CD8-positive, alpha-beta memory T cell (primary cell): Measurements from ENCODE around the gene BRD4. TPM values are rescaled to one million over a fixed set of nuclear protein-coding genes. Genes with fewer than 3 reads are reported as not detected.

Source experiments
- CTCF ChIA-PET: fragments of 350-600 bp; sonication (Branson Sonifier 250); formaldehyde crosslinking; loops from one replicate; lab custom pipeline; 2021; ENCODE audit warnings: antibody characterized with exemption; lab: Charles Lee
- POLR2A ChIA-PET: fragments of 350-600 bp; sonication (Branson Sonifier 250); formaldehyde crosslinking; loops from one replicate; lab custom pipeline; 2021; ENCODE audit warnings: antibody characterized with exemption; lab: Charles Lee
- DNase-seq, 5 donors: peaks; one replicate each; pipeline versions ENCODE4 v3.0.0 to v3.0.0-alpha.2; 2020 to 2022; ENCODE audit warnings: mixed read lengths in 1 of 5
- H3K27ac ChIP-seq: one replicate; pipeline ENCODE4 v1.7.0; 2013; ENCODE audit warnings: low read depth, mild to moderate bottlenecking, low read length, moderate library complexity
- H3K27me3 ChIP-seq: 2 replicates; pipeline ENCODE4 v1.7.0; 2013; ENCODE audit warnings: low read length, mild to moderate bottlenecking; ENCODE audit not compliant: insufficient read depth, poor library complexity, severe bottlenecking
- H3K36me3 ChIP-seq: 2 replicates; pipeline ENCODE4 v1.7.0; 2013; ENCODE audit warnings: mild to moderate bottlenecking, low read length, moderate library complexity; ENCODE audit not compliant: insufficient read depth
- H3K4me1 ChIP-seq: 2 replicates; pipeline ENCODE4 v1.7.0; 2013; ENCODE audit warnings: mild to moderate bottlenecking, low read length, moderate library complexity; ENCODE audit not compliant: insufficient read depth
- H3K4me3 ChIP-seq: 2 replicates; pipeline ENCODE4 v1.7.0; 2013; ENCODE audit warnings: mild to moderate bottlenecking, low read length
- H3K9me3 ChIP-seq: 2 replicates; pipeline ENCODE4 v1.7.0; 2013; ENCODE audit warnings: mild to moderate bottlenecking, low read length
- H3K27ac Mint-ChIP-seq, 8 donors: one replicate each; pipeline ENCODE4 v1.8.0; 2020 to 2021; ENCODE audit warnings: mixed read lengths in 8 of 8, mild to moderate bottlenecking in 6 of 8, inconsistent platforms in 3 of 8, moderate library complexity in 3 of 8
- H3K27me3 Mint-ChIP-seq, 2 donors: one replicate each; pipeline ENCODE4 v1.8.0; 2020 to 2021; ENCODE audit warnings: mixed read lengths in 2 of 2, mild to moderate bottlenecking in 1 of 2, moderate library complexity in 1 of 2
- H3K36me3 Mint-ChIP-seq, 3 donors: one replicate each; pipeline ENCODE4 v1.8.0; 2020 to 2021; ENCODE audit warnings: mixed read lengths in 3 of 3, inconsistent platforms in 1 of 3, mild to moderate bottlenecking in 1 of 3
- H3K4me1 Mint-ChIP-seq, 3 donors: one replicate each; pipeline ENCODE4 v1.8.0; 2020 to 2021; ENCODE audit warnings: mixed read lengths in 3 of 3, inconsistent platforms in 1 of 3, mild to moderate bottlenecking in 1 of 3
- H3K4me3 Mint-ChIP-seq, 7 donors: one replicate each; pipeline ENCODE4 v1.8.0; 2020 to 2021; ENCODE audit warnings: mixed read lengths in 7 of 7, mild to moderate bottlenecking in 6 of 7, moderate library complexity in 4 of 7, inconsistent platforms in 2 of 7
- H3K9me3 Mint-ChIP-seq, 5 donors: one replicate each; pipeline ENCODE4 v1.8.0; 2020 to 2022; ENCODE audit warnings: mixed read lengths in 5 of 5, mild to moderate bottlenecking in 3 of 5, moderate library complexity in 2 of 5, inconsistent platforms in 1 of 5
- polyA plus RNA-seq: library from polyadenylated mRNA; unstranded; fragments of 300-500 nt; fragmentation: Illumina TruSeq; gene quantifications from one replicate; pipeline ENCODE4 v1.2.3, GENCODE V29; 2021
- total RNA-seq, 2 experiments: library from RNA; stranded (reverse); gene quantifications; one replicate each; pipeline ENCODE4 v1.2.3, GENCODE V29; 2021

BRD4 gene
- total and polyA plus RNA-seq, 3 experiments from 2014 or later: 35.3 to 109 (median 101) TPM

DNA sequence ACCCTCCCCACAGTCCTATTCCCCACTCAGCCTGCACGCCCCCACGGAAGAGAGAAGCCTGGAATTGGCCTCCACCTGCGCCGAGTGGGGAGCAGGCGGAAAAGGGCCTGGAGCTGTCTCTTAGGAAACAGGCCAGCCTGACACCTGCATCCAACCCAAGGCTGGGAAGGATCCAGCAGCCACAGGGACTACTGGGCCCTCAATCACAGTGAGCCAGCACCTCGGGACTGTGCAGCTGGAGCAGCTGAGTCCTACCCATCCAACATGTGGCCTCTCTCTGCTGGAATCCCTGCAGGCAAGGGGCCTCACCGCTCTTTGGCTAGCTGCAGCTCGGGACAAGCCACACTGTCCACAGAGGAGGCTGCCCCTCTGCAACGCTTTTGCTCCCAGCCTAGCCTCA lies 91.8 kb downstream of the BRD4 start:
- Histone ChIP-seq H3K27me3 (no peaks in the 10 kb centered on the region), H3K27ac (no peak overlapping the region), H3K4me3 (no peak overlapping the region), H3K36me3 (peaks cover 42% of the 10 kb centered on the region), H3K9me3 (no peaks in the 10 kb centered on the region), H3K4me1 (no peaks in the 10 kb centered on the region)
- POLR2A ChIA-PET: no interaction called here
- H3K9me3 Mint-ChIP-seq: no peaks in the 10 kb centered on the region
- no peaks in the 10 kb centered on the region for H3K27me3 Mint-ChIP-seq
- no peak overlapping the region for H3K4me3 Mint-ChIP-seq
- peaks cover 12 to 85% (median 19%) of the 10 kb centered on the region in 3 donors for H3K36me3 Mint-ChIP-seq
- H3K4me1 Mint-ChIP-seq: peaks cover 0 to 3% (median 0%) of the 10 kb centered on the region in 3 donors
- H3K27ac Mint-ChIP-seq: no peak overlapping the region
- CTCF ChIA-PET: no interaction called here
- DNase-seq: no peak

DNA sequence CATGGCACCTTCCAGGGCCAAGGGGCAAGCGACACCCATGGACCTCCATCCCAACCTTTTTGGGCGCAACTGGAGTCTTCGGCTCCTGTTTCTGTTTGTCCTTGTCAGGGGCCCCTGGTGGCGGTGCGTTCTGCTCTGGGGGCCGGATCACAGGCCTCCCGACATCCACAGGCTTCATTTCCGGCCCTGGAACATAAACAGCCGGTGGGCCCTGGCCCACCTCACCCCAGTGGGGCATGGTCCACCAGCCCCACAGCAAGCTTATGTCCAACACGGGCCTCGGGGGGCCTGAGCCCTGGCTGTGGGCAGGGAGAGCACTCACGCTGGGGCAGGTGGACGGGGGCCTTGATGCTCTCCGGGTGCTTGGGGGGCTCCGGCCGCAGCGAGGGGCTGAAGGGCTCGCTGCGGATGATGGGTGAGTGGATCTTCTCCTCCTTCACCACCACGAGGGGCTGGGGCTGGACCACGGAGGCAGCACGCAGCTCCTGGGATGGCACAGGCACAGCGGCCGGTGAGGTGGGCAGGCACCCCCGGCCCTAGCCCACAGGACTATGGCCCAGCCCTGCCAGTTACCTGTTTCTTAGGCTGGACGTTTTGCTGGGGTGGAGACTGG lies 92.9 kb downstream of the BRD4 start:
- Mint-ChIP-seq H3K27ac (no peak overlapping the region), H3K4me1 (peaks cover 3 to 6% (median 3%) of the 10 kb centered on the region in 3 donors), H3K27me3 (peaks cover 2 to 3% of the 10 kb centered on the region in 2 donors), H3K4me3 (peak overlapping the region in 1 of 7 donors; percentile 74), H3K9me3 (no peaks in the 10 kb centered on the region), H3K36me3 (peaks cover 12 to 76% (median 19%) of the 10 kb centered on the region in 3 donors)
- DNase-seq: no peak
- ChIA-PET POLR2A (no interaction called here), CTCF (no interaction called here)
- Histone ChIP-seq H3K4me1 (no peaks in the 10 kb centered on the region), H3K36me3 (peaks cover 34% of the 10 kb centered on the region), H3K4me3 (no peak overlapping the region), H3K9me3 (no peaks in the 10 kb centered on the region), H3K27me3 (no peaks in the 10 kb centered on the region), H3K27ac (no peak overlapping the region)

DNA sequence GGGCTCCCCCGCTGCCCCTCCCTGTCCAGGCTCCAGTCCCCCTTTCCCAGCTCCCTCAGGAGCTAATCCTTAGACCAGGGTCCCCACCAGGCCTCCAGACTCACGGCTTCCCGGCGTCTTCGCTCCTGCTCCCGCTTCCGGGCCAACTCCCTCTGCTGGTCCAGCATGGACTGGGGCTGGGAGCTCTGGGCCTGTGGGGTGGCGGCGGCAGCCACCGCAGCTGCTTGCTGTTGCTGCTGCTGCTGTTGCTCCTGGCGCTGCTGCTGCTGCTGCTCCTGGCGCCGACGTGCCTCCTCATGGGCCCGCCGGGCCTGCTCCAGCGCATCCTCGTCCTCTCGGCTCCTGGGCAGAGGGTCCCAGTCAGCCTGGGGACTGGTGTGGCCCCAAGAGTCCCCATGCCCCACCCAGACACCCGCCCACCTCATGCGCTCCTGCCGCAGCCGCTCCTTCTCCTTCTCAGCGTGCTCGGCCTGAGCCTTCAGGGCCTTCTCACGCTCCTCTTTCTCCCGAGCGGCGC lies 93.6 kb downstream of the BRD4 start:
- CTCF ChIA-PET: no interaction called here
- Mint-ChIP-seq H3K4me3 (no peak overlapping the region), H3K4me1 (peaks cover 7 to 9% (median 7%) of the 10 kb centered on the region in 3 donors), H3K27ac (no peak overlapping the region), H3K9me3 (no peaks in the 10 kb centered on the region), H3K36me3 (peaks cover 9 to 70% (median 17%) of the 10 kb centered on the region in 3 donors), H3K27me3 (peaks cover 3 to 8% of the 10 kb centered on the region in 2 donors)
- H3K27me3 ChIP-seq: no peaks in the 10 kb centered on the region
- H3K27ac ChIP-seq: no peak overlapping the region
- H3K4me1 ChIP-seq: no peaks in the 10 kb centered on the region
- DNase-seq: no peak
- peaks cover 29% of the 10 kb centered on the region for H3K36me3 ChIP-seq
- no peak overlapping the region for H3K4me3 ChIP-seq
- no peaks in the 10 kb centered on the region for H3K9me3 ChIP-seq
- POLR2A ChIA-PET: no interaction called here

DNA sequence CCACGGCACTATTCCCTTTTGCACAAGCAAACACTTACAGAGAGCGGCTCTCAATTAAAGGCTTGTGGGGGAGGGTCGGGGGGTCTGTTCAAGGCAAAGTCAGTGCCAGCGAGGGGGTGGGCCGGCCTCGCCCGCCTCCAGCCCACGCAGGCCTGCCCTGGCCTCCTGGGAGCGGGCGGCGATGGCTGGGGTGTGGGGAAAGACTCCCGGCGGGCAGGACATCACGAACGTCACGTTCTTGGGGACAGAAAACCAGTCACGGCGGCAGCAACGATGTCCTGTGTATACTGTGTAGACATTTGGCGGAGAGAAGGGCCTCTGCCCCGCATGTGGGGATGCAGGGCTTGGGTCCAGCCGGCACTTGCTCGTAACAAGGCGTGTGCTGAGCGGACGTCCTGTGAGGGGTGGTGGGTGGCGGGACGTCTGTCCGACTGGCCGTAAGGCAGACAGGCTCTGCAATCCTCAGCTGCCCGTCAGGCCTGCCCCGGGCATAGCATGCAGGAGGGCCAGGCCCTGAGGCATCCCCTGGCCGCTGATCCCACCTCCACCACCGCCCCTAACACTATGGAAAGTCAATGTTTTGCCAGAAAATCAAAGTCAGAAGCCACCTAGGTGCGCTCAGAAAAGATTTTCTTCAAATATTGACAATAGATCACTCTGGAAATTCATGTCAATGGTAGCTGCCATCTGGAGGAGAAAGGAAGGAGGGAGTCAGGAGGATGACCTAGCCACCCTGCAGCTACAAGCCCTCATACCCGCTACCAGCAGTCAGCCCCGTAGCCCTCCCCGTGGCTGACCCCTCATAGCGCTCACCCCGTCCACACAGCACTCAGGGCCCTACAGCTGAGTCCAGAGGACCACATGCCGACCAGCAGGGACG lies 94.3 kb downstream of the BRD4 start:
- Mint-ChIP-seq H3K27me3 (peaks cover 7 to 8% of the 10 kb centered on the region in 2 donors), H3K4me1 (peaks cover 7 to 9% (median 7%) of the 10 kb centered on the region in 3 donors), H3K27ac (no peak overlapping the region), H3K36me3 (peaks cover 7 to 66% (median 15%) of the 10 kb centered on the region in 3 donors), H3K9me3 (no peaks in the 10 kb centered on the region), H3K4me3 (no peak overlapping the region)
- H3K4me3 ChIP-seq: no peak overlapping the region
- H3K9me3 ChIP-seq: no peaks in the 10 kb centered on the region
- CTCF ChIA-PET: no interaction called here
- no peak for DNase-seq
- no peak overlapping the region for H3K27ac ChIP-seq
- peaks cover 25% of the 10 kb centered on the region for H3K36me3 ChIP-seq
- POLR2A ChIA-PET: no interaction called here
- no peaks in the 10 kb centered on the region for H3K27me3 ChIP-seq
- H3K4me1 ChIP-seq: no peaks in the 10 kb centered on the region

DNA sequence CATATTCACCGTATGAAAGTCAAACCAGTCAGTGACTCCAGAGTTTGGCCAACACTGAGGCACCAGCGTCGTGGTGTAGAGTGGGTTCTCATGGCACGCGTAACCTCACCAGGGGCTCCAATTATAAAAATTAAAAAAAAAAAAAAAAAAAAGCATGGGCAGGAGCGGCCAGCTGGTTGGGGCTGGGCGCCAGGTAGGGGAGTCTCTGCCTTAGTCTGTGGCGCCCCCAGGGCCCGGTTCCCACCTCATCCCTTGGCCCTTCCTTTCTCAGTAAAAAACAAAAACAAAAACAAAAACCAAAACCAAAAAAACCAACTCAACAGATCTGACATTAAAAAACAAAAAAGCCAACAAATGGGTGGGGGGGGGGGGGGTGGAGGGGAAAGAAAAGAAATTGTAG lies 95.5 kb downstream of the BRD4 start:
- H3K36me3 Mint-ChIP-seq: peaks cover 7 to 57% (median 15%) of the 10 kb centered on the region in 3 donors
- peak overlapping the region in 1 of 8 donors; percentile 42 for H3K27ac Mint-ChIP-seq
- H3K4me1 Mint-ChIP-seq: peaks cover 9 to 12% (median 11%) of the 10 kb centered on the region in 3 donors
- H3K27ac ChIP-seq: no peak overlapping the region
- peaks cover 19% of the 10 kb centered on the region for H3K36me3 ChIP-seq
- H3K4me3 ChIP-seq: no peak overlapping the region
- peaks cover 5% of the 10 kb centered on the region for H3K4me1 ChIP-seq
- ChIA-PET POLR2A (interaction anchor here (0.6 kb wide), 2 partner anchors 11 to 1237 kb away, joined by 3 read pairs; no protein-coding TSS in a partner anchor), CTCF (no interaction called here)
- H3K9me3 Mint-ChIP-seq: no peaks in the 10 kb centered on the region
- no peak for DNase-seq
- H3K27me3 Mint-ChIP-seq: peaks cover 13 to 14% of the 10 kb centered on the region in 2 donors
- no peaks in the 10 kb centered on the region for H3K27me3 ChIP-seq
- H3K4me3 Mint-ChIP-seq: no peak overlapping the region
- no peaks in the 10 kb centered on the region for H3K9me3 ChIP-seq

DNA sequence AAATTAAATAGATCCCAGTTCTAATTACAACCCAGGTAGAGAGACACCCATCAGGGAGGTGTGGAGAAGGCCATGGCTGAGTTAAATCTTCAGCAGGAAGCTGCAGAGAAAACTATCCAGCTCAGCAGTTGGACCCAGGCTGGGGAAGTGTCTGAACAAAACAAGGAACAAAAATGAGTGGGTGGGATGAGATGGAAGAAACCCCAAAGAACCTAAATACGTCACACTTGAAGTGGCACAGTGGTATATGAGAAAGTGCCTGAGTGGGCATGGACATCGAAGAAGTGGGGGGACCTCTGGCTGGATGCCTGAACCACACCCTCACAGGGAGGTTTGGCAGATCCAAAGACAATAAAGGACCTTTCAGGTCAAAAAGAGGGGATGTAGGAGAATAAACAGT lies 96.6 kb downstream of the BRD4 start:
- H3K4me1 ChIP-seq: peaks cover 5% of the 10 kb centered on the region
- H3K36me3 ChIP-seq: peaks cover 15% of the 10 kb centered on the region
- H3K4me3 ChIP-seq: no peak overlapping the region
- POLR2A ChIA-PET: no interaction called here
- no peak overlapping the region for H3K27ac ChIP-seq
- no peaks in the 10 kb centered on the region for H3K9me3 ChIP-seq
- H3K27me3 Mint-ChIP-seq: peaks cover 21% of the 10 kb centered on the region in 2 donors
- no peak for DNase-seq
- peaks cover 7 to 49% (median 15%) of the 10 kb centered on the region in 3 donors for H3K36me3 Mint-ChIP-seq
- no peak overlapping the region for H3K4me3 Mint-ChIP-seq
- H3K9me3 Mint-ChIP-seq: no peaks in the 10 kb centered on the region
- peak overlapping the region in 2 of 8 donors; percentile 68 to 81 for H3K27ac Mint-ChIP-seq
- H3K4me1 Mint-ChIP-seq: peaks cover 9 to 15% (median 12%) of the 10 kb centered on the region in 3 donors
- H3K27me3 ChIP-seq: no peaks in the 10 kb centered on the region
- CTCF ChIA-PET: no interaction called here

DNA sequence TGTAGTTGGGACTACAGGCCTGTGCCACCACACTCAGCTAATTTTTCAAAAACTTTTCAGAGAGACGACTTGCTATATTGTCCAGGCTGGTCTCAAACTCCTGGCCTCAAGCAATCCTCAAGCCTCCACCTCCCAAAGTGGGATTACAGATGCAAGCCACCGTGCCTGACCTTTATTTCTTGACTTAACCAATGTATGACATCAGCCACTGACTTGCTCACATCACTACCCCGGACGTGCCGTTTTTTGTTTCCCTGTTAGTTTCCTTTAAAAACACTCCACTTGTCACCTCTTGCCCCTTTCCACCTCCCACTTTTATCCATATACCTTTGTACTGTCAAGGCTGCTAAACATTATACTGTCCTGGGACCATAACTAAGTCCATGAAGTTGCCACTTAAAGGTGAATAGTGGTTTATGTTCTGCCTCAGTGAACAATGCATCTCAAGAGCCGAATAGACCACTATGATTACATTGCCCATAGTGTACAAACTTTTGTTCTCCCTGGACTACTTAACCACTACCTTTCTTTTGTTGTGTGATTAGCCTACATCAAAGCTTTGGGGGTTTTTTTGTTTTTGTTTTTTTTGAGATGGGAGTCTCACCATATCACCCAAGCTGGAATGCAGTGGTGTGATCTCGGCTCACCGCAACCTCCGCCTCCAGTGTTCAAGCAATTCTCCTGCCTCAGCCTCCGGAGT lies 97.8 kb downstream of the BRD4 start:
- H3K9me3 ChIP-seq: no peaks in the 10 kb centered on the region
- DNase-seq: no peak
- H3K27ac ChIP-seq: no peak overlapping the region
- no peak overlapping the region for H3K4me3 ChIP-seq
- ChIA-PET POLR2A (no interaction called here), CTCF (no interaction called here)
- Mint-ChIP-seq H3K27me3 (peaks cover 23% of the 10 kb centered on the region in 2 donors), H3K4me3 (peak overlapping the region in 1 of 7 donors; percentile 12), H3K36me3 (peaks cover 7 to 40% (median 15%) of the 10 kb centered on the region in 3 donors), H3K27ac (no peak overlapping the region), H3K4me1 (peaks cover 9 to 15% (median 12%) of the 10 kb centered on the region in 3 donors), H3K9me3 (no peaks in the 10 kb centered on the region)
- no peaks in the 10 kb centered on the region for H3K27me3 ChIP-seq
- H3K4me1 ChIP-seq: peaks cover 5% of the 10 kb centered on the region
- H3K36me3 ChIP-seq: peaks cover 6% of the 10 kb centered on the region
